HG03280 (cell line): ENCODE results near the gene ZFAND2B.
"Not testable (repeated sequence)": the region's sequence is repeated elsewhere in the genome, so short reads cannot be mapped to it uniquely, and the experiment has no call there.

Experiments used
- ATAC-seq: cut with Tn5 transposase; IDR thresholded peaks from one replicate; pipeline ENCODE4 v1.9.1; 2021; ENCODE audit warnings: mild to moderate bottlenecking, moderate library complexity; ENCODE audit not compliant: unreplicated experiment

ZFAND2B gene

DNA sequence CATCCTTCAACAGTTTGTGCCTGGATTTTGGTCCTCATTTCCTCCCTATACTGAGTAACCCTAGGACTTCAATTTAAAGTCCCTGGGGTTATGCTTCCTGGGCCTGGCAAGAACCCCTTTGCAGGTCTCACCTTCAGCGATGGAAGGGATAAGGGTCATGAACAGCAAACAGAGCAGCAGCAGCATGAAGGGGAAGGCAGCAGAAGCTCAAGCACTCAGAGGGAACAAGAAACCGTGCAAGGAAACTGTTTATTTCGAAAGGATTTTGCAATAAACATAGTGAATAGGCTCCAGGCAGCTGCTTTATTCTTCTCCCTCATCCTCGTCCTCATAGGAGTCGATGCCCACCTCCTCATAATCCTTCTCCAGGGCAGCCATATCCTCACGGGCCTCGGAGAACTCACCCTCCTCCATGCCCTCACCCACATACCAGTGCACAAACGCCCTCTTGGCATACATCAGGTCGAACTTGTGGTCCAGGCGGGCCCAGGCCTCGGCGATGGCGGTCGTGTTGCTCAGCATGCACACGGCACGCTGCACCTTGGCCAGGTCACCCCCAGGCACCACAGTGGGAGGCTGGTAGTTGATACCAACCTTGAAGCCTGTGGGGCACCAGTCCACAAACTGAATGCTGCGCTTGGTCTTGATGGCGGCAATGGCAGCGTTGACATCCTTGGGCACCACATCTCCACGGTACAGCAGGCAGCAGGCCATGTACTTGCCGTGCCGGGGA lies 43.6 kb downstream of the ZFAND2B start:
- no peak for ATAC-seq

DNA sequence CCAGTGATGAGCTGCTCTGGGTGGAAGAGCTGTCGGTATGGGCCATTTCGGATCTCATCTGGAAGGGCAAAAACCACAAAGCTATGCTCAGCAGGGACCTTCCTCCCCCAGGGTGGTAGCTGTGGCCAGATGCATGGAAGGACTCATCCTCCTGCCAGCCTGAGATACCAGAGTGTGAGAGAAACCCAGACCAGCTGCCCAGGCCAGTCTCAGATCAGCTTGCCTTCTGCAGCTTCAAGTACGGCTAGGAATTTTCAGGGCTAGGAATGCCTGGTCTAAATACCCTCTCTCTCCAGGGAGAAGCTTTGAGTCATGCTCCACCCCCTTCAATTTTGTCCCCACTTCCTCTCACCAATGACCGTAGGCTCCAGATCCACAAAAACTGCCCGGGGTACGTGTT lies 45.1 kb downstream of the ZFAND2B start:
- ATAC-seq: no peak

DNA sequence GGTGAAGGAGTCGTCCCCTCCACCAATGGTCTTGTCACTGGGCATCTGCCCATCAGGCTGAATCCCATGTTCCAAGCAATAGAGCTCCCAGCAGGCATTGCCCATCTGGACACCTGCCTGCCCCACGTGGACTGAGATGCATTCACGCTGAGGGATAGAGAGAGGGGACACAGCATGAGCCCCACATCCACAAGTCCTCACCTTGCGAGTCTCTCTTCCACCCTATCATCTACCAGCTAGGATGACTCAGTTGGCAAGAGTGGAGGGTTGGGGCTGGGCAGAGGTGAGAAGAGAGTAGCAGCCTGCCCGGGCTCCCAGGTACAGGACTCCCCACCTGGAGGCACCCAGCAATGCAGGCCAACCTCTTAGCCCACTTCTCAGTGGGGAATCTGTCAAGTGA lies 45.5 kb downstream of the ZFAND2B start:
- no peak for ATAC-seq

DNA sequence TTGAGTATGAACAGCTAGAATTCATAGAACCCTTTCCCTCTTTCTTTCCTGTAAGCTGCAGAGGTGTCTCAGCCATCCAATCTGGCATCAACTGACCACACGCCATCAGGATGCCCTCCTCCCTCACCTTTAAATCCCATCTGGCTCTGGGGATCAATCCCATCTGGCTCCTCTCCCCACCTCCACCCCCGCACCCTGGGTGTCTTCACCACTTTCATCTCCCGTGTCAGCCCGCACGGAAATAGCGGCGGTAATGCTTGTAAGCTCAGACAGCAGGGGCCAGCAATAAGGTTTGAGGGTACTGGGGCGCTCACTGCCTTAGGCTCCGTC lies 46.0 kb downstream of the ZFAND2B start:
- no peak for ATAC-seq

DNA sequence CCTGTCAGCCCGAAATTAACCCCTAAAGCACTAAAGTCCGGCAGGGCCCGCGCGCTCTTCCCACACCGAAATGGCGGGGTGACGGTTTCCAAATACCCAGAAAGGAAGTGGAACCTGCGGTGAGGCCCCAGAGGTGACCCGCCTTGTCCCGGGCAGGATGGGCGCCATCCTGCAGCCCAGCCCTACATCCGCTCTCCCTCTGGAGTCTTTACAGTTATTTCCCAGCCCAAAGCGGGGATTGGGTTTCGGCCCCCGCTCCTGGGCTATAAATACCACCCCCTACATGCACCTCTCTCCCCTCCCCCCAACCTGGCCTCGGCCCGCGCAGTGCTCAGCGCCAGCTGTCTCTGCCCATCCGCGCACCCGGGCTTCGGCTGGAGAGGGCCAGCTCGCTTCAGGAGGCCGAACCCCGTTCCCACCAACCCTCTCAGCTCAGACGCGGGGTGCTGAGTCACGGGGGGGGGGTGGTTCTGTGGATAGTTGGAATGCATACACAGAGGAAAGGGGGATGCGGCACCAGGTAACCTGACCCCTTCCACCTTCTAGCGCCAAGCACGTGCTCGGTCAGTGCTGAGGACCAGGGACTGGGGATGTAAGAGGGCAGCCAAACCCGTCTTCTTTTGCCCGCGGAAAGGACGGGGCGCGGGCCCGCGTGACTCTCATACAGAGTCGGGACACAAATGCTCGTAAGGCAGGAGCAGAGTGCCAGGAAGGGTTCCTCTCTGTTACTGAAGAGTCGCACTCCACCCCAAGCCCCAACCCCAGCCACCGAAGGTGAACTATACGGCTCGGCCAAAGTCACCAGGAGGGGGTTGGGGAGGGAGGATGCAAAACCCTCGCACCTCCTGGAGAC lies 46.5 kb downstream of the ZFAND2B start, which contains the start of gene TUBA4B:
Gene TUBA4B, plus strand, starts transcription at position 344 of the 853 bp plus-strand sequence. Its CDS starts 165 bp downstream, at position 509.
- ATAC-seq: peak; percentile 24

DNA sequence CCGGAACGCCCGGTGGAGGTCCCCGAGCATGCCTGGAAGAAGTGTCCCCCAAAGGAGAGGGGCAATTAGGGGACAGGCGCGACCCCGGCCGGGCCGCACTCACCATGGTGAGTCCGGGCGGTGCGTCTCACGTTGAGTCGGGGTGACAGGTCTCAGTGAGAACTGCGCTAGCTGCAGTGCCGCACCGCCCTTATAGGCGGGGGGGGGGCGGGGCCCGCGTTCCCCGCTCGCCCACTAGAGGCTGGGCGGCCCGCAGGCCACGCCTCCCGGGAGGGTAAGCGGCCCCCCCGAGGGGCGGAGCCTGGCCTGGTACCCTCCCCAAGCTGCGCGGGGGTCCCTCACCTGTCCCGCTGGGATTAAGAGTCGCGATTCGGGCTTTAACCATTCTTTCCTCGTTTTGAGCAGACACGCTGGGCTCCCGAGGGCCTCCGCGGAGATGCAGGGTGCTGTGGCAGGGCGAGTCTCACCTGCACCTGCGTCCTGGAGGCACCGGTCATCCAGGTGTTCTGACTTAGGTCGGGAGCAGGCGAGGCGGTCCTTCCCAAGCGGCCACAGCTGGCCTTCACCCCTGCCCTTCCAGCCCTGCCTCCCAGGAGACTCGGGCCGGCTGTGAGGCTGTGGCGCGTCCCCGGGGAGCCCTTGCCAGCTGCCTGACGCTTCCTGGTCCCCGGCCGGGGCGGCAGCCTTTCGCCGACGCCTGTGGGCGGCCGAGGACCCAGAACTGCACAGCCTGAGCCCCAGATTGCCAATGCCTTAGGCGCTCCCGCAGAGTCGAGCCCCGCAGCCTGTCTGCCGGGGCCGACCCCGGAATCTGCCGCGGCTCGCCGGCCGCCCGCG lies 47.4 kb downstream of the ZFAND2B start, which contains the start of gene TUBA4A:
Gene TUBA4A, minus strand, starts transcription at position 166 of the 837 bp plus-strand sequence. Its CDS starts 60 bp downstream, at position 106.
- ATAC-seq: peak; percentile 71

DNA sequence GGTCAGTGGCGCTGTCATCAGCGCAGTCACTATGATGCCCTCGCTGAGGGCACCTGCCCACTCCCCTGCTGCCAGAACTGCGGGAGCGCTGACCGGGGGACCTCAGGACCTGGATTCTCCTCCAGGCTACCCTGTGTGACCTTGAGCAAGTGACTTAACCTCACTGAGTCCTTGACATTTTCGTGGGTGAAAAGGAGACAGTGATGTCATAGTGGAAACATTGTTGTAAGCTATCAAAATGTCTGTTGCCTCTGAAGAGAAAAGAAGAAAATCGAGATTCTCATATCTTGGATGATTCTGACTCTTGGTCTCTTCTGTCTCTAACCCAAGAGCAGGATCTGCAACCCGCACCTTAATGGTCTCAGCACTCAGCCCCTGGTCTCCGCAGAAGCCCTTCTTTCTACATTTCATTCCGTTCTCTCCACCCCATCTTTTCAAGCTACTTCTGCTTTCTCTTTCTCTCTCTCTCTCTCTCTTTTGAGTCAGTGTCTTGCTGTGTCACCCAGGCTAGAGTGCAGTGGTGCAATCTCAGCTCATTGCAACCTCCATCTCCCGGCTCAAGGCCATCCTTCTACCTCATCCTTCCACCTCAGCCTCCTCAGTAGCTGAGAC lies 48.1 kb downstream of the ZFAND2B start:
- ATAC-seq: peak; percentile 20

DNA sequence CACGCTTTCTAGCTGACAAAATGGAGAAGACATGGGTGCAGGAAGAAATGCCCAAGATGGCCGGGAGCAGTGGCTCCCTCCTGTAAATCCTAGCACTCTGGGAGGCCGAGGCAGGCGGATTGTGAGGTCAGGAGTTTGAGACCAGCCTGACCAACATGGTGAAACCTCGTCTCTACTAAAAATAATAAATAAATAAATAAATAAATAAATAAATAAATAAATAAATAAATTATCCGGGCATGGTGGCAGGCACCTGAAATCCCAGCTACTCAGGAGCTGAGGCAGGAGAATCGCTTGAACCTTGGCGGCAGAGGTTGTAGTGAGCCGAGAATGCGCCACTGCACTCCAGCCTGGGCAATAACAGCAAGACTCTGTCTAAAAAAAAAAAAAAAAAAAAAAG lies 52.4 kb downstream of the ZFAND2B start:
- not testable (repeated sequence) for ATAC-seq
